Measurements from ENCODE around the gene AOAH.
"Not testable (repeated sequence)": the region's sequence is repeated elsewhere in the genome, so short reads cannot be mapped to it uniquely, and the experiment has no call there.

Gene AOAH

GRCh38 chr7:36650766-36651312, 73.5 kb downstream of the AOAH start:
- peaks cover 22% of the 10 kb centered on the region for H3K4me1 Mint-ChIP-seq
- TF ChIP-seq CTCF (IDR thresholded peaks at IDR 0.05; ENCODE audit: unreplicated experiment in 3 of 3): no peak
- H3K9me3 Mint-ChIP-seq: no peaks in the 10 kb centered on the region
- no peak overlapping the region for H3K4me3 Mint-ChIP-seq
- H3K27me3 Mint-ChIP-seq (ENCODE audit: low read depth): peaks cover 7% of the 10 kb centered on the region
- H3K36me3 Mint-ChIP-seq (ENCODE audit: low read depth): no peaks in the 10 kb centered on the region
- no peak overlapping the region for H3K27ac Mint-ChIP-seq

GRCh38 chr7:36650320-36650719, 74.0 kb downstream of the AOAH start:
- no peaks in the 10 kb centered on the region for H3K36me3 Mint-ChIP-seq (ENCODE audit: low read depth)
- no peak overlapping the region for H3K27ac Mint-ChIP-seq
- no peak overlapping the region for H3K4me3 Mint-ChIP-seq
- TF ChIP-seq CTCF (IDR thresholded peaks at IDR 0.05; ENCODE audit: unreplicated experiment in 3 of 3): no peak
- H3K4me1 Mint-ChIP-seq: peaks cover 25% of the 10 kb centered on the region
- no peaks in the 10 kb centered on the region for H3K9me3 Mint-ChIP-seq
- peaks cover 7% of the 10 kb centered on the region for H3K27me3 Mint-ChIP-seq (ENCODE audit: low read depth)

- H3K27ac Mint-ChIP-seq; H3K27me3 Mint-ChIP-seq (ENCODE audit: low read depth); H3K36me3 Mint-ChIP-seq (ENCODE audit: low read depth); H3K9me3 Mint-ChIP-seq; H3K4me3 Mint-ChIP-seq: not testable (repeated sequence)
- H3K4me1 Mint-ChIP-seq: peaks cover 24% of the 10 kb centered on the region
Observed at GRCh38 chr7:36649319-36649718, 75.0 kb downstream of the AOAH start.

GRCh38 chr7:36648441-36648840, 75.9 kb downstream of the AOAH start:
- H3K4me1 Mint-ChIP-seq: peaks cover 16% of the 10 kb centered on the region
- H3K9me3 Mint-ChIP-seq: peaks cover 2% of the 10 kb centered on the region
- no peak overlapping the region for H3K27ac Mint-ChIP-seq
- H3K4me3 Mint-ChIP-seq: no peak overlapping the region
- H3K36me3 Mint-ChIP-seq (ENCODE audit: low read depth): no peaks in the 10 kb centered on the region
- H3K27me3 Mint-ChIP-seq (ENCODE audit: low read depth): peaks cover 4% of the 10 kb centered on the region
- no peak for TF ChIP-seq CTCF (IDR thresholded peaks at IDR 0.05; ENCODE audit: unreplicated experiment in 3 of 3)

GRCh38 chr7:36644625-36645422, 79.5 kb downstream of the AOAH start:
- Mint-ChIP-seq H3K9me3 (peaks cover 2% of the 10 kb centered on the region), H3K27ac (peak overlapping the region in 2 of 3 experiments; percentile 82 to 86), H3K36me3 (ENCODE audit: low read depth) (no peaks in the 10 kb centered on the region), H3K4me3 (no peak overlapping the region), H3K4me1 (peaks cover 13% of the 10 kb centered on the region), H3K27me3 (ENCODE audit: low read depth) (no peaks in the 10 kb centered on the region)
- TF ChIP-seq CTCF (IDR thresholded peaks at IDR 0.05; ENCODE audit: unreplicated experiment in 3 of 3): no peak

GRCh38 chr7:36642414-36642813, 81.9 kb downstream of the AOAH start:
- Mint-ChIP-seq H3K36me3 (ENCODE audit: low read depth) (no peaks in the 10 kb centered on the region), H3K9me3 (peaks cover 2% of the 10 kb centered on the region), H3K4me1 (peaks cover 13% of the 10 kb centered on the region), H3K4me3 (no peak overlapping the region), H3K27ac (no peak overlapping the region), H3K27me3 (ENCODE audit: low read depth) (no peaks in the 10 kb centered on the region)
- no peak for TF ChIP-seq CTCF (IDR thresholded peaks at IDR 0.05; ENCODE audit: unreplicated experiment in 3 of 3)

Data from nephron (organoid).